Fibroblast of upper back skin (primary cell): ENCODE measurements around the gene ZNF836.
"Not testable (repeated sequence)": the region's sequence is repeated elsewhere in the genome, so short reads cannot be mapped to it uniquely, and the experiment has no call there.

Source experiments
- DNase-seq: peaks from one replicate; pipeline ENCODE4 v3.0.0-alpha.2; 2013

Gene ZNF836

DNA sequence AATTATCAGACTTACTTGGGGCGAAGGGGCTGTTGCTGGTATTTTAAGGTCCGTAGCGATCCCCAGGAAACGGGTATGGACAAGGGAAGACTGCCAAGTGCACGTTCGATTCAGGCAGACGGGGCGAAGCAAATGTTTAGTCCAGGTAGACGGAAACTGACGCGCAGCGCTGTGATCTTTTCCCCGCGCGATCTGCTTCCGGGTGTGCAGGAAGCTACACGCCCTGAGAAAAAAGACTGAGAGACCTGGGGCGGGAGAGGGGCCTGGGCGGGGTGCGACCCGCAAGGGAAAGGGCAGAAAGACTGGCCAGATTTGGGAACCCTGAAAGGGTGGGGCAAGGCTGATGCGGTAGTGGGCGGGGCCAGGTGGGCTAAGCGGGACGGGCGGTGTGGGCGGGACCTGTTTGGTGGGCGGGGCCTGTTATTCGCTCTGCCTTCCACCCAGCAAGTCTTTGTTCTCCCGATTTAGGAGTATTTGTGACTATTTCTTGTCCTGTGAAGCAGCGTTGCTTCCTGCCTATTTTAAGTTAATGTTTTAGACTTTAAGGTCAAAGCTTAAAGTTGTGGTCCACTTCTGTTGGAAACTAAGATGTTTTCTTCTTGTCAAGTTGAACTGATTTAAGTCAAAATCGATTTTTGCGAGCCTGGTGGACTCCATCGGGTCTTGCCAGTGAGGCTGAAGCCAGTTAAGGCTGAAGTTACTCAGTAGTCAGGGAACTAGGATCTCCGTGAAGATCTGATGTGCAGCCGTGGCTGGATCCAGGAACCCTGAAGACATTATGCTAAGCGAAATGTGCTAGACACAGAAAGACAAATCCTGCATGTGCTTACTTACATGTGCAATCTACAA, at the start of gene ZNF836:
Gene ZNF836, minus strand, starts transcription at position 301 of the 849 bp plus-strand sequence. CDS start 3,549 bp downstream, outside the sequence.
- DNase-seq: peak; percentile 60

DNA sequence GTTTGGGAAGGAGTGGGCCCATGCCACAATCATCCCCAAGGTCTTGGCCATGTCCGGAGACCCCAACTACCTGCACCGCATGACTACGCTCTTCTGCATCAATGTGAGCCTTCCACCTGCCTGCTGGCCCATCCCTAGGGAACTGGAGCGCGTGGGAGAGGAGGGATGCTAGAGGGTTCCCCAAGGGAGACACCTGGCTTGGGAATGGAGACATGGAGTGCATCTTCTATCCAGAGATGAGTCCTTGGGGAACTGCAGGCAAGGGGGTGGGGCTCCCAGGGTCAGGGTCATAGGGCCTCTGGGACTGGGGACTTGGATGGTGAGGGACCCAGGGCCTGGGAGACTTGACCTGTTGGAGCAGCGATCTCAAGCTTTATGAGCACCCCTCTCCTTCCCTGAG, 49.6 kb upstream of the ZNF836 start:
- DNase-seq: no peak

DNA sequence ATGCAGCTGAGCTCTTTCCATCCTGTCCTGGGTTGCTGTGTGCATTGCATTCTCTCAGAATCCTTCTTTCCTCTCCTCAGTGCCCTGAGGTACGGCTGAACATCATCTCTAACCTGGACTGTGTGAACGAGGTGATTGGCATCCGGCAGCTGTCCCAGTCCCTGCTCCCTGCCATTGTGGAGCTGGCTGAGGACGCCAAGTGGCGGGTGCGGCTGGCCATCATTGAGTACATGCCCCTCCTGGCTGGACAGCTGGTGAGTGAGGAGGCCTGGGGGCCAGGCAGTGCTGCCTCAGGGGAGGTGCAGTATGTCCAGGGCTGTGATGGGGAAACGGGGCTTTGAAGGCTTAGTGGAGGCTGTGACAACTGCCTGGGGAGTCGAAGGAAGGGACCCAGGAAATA, 48.2 kb upstream of the ZNF836 start:
- DNase-seq: no peak

DNA sequence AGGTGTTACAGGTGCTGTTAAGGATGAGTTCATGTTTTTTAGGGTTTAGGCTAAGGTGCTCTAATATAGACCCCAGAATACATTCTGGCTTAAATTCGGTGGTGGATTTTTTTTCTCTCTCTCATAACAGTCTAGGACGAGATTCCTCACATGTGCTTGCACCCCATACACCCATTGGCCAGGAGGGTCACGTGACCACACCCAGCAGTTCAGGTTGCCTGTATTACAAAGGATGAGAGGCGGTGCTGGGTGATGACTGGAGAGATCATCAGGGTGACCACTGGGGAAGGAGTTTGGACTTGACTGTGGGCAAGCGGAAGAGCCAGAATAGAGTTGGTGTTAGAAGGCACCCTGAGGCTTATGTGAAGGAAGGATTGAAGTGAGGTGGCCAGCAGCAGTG, 46.2 kb upstream of the ZNF836 start:
- no peak for DNase-seq

DNA sequence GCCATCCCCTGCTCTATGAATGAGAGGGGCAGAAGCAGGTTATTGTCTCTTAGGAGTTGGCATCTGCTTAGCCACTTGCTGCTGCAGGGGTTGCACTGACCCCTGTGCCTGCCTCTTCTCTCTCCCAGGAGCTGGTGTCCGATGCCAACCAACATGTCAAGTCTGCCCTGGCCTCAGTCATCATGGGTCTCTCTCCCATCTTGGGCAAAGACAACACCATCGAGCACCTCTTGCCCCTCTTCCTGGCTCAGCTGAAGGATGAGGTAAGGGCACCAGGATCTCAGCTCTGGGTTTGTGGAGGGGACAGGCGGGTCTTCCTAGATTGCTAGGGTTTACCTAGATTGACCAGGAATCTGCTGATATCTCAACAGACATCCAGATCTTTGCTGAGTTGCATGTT, 45.0 kb upstream of the ZNF836 start:
- DNase-seq: no peak

DNA sequence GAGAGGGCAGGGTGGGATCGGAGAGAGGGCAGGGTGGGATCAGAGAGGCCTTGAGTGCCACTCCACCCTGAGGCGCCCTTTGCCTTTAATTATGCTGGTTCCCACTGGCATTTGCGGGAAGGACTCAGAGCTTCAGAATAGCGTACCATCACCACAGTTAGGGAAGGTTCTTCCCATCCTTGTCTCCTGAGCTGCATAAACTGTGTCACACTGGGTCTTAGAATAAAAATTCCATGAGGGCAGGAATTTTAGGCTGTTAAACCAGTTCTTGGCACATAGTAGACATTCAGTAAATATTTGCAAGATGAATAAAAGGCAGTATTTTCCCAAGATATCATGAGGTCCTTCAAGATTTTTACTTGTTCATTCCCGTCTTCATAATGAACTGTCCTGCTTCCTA, 42.8 kb upstream of the ZNF836 start:
- no peak for DNase-seq

DNA sequence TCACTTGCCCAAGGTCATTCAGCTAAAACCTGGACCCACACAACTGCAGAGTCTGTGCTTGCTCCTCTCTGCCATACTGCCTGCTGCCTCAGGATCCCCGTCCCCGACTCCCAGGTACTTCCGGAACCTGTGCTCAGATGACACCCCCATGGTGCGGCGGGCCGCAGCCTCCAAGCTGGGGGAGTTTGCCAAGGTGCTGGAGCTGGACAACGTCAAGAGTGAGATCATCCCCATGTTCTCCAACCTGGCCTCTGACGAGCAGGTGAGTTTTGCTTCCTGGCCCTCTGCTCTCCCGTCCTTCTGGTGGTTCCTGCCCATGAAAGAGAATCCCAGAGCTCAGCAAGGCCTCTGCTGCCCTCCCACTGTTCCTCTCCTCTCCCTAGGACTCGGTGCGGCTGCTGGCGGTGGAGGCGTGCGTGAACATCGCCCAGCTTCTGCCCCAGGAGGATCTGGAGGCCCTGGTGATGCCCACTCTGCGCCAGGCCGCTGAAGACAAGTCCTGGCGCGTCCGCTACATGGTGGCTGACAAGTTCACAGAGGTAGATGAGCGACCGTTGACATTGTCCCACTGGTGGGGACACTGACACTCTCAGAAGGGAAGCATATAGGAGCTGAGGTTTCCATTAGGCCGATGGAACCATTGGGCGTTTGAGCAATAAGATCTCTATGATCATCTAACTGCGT, 41.3 kb upstream of the ZNF836 start:
- no peak for DNase-seq

DNA sequence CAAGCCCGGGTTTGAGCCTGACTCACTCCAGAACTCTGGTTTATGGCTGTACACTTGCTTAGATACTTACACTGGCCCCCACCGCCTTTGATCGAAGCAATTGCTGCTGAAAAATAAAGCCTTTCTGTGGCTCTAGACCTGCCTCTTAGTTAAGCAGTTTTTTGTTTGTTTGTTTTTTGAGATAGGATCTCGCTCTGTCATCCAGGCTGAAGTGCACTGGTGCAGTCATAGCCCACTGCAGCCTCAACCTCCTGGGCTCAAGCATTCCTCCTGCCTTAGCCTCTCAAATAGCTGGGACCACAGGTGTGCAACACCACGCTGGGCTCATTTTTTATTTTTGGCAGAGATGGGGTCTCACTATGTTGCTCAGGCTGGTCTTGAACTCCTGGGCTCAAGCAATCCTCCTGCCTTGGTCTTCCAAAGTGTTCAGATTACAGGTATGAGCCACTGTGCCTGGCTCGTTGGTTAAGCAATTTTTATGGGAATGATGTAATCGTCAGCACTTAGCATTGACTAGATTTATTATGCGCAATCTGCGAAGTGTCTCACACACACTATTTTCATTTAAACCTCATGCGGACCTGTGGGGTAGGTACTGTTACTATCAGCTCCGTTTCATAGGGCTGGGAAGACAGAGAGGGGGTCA, 40.6 kb upstream of the ZNF836 start:
- DNase-seq: no peak

DNA sequence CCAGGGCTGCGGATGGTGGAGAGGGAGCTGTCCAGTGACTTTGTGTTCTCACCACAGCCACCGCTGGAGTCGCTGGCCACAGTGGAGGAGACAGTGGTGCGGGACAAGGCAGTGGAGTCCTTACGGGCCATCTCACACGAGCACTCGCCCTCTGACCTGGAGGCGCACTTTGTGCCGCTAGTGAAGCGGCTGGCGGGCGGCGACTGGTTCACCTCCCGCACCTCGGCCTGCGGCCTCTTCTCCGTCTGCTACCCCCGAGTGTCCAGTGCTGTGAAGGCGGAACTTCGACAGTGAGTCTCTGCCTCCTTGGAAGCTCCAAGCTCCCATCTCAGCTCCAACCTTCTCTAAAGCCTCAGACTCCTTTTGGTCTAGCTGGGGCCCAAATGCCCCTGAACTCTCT, 39.8 kb upstream of the ZNF836 start:
- DNase-seq: no peak

DNA sequence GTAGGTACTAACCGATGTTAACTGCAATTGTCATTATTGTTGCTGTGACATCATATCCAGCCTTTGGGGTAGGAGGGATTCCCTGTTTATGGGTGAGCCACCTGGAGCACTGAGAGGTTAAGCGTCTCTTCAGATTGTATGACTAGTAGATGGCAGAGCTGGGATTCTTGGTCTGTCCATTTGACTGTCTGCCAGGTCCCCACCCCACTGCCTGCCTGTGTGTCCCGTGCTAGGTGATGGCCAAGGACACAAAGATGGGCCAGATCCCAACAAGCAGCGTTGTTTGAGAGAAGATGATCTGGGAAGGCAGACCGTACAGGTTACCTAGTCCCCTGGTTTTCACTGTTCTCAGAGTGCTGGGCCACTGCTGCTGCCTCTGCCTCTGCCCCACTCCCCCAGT, 35.1 kb upstream of the ZNF836 start:
- DNase-seq: no peak

DNA sequence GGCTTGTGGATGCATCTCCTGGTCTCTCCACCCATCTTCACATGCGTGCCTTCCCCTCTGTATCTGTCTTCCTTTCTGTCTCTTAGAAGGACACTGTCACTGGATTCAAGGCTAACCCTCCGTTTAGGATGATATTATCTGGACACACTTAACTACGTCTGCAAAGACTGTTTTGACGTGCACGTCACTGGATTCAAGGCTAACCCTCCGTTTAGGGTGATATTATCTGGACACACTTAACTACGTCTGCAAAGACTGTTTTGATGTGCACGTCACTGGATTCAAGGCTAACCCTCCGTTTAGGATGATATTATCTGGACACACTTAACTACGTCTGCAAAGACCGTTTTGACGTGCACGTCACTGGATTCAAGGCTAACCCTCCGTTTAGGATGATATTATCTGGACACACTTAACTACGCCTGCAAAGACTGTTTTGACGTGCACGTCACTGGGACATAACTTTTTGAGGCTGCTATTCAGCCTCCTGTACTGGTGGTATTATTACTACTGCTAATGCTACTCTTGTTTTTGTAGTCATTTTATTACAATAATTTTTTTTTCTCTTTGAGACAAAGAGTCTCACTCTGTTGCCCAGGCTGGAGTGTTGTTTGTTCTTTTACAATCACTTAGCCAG, 29.5 kb upstream of the ZNF836 start:
- not testable (repeated sequence) for DNase-seq

DNA sequence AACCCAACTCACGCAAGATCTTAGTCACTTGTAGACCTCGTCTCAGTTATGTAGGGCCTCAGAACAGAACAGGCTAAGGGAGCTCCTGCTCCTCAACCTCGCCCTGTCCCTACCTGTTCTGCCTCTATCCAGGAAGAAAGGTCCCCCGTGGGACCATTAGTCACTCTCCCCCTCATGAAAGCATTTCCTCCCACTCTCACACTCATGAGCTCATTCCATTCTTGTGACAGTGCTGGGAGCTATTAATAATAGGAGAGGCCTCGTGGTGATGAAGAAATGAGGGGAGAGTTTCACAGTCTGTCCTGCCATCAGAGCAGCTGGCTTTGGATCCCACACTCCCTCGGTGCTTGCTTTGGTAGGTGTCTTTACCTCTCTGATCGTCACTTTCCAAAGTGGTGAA, 28.6 kb upstream of the ZNF836 start:
- DNase-seq: peak; percentile 76

DNA sequence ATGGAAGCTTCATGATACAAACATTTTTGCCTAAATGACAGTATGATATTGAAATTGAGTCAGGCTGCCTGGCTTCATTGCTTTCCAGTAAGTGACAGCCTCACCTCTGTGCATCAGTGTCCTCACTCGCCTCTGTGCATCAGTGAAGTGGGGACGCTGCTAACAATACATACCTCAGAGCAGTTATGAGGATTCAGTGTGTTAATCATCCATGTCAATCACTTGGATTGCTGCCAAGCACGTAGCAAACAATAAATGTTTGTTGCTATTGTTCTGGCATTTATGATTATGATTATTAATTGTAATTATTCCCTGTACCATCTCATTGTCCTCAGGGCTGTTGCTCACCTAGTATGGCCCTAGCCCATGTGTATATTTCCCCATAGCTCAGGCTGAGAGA, 27.3 kb upstream of the ZNF836 start:
- no peak for DNase-seq

DNA sequence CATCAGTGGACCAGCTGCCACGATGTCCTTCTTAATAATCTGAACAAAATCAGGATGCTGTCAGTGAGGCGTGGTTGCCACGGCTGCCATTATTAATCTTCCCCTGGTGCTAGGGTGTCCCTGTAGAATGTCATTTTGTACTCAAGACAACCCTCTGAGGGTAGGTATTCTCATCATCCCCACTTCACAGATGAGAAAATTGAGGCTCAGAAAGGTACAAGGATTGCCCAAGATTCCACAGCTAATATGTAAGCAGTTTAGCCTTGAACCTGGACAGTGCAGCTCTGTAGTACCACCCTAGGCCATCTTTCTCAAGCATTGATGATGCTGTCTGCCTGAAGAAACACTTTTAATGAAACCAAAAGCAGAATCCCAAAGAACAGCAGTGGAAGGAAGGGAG, 26.5 kb upstream of the ZNF836 start:
- DNase-seq: no peak

DNA sequence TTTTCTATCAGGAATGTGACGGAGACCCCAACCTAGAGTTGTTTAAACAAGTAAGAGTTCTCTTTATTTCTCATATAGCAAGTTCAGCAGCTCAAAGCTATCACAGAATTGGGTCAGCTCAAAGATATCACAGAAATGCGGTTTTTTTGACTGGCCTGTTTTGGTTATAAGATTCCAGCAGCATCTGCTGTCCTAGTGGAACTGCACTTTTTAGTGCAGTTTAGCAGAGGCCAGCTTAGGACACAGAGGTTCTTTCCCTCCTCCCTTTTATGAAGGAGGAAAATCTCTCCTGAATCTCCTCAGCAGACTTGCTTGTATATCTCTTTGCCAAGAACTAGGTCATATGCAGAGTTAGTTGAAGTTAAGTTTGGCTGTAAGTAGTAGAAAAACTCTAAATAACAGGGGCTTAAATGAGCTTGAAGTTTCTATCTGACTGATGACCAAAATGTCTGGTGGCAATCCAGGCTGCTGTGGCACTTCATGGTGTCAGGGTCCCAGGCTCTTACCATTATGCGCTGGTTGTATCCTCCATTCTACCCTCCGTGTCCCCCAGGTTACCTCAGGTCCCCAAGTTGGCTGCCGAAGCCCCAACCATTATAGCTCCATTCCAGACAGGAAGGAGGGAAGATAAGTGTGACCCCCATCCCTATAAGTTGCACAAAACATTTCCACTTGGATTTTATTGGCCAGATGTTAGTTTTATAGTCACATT, 25.0 kb upstream of the ZNF836 start:
- no peak for DNase-seq

DNA sequence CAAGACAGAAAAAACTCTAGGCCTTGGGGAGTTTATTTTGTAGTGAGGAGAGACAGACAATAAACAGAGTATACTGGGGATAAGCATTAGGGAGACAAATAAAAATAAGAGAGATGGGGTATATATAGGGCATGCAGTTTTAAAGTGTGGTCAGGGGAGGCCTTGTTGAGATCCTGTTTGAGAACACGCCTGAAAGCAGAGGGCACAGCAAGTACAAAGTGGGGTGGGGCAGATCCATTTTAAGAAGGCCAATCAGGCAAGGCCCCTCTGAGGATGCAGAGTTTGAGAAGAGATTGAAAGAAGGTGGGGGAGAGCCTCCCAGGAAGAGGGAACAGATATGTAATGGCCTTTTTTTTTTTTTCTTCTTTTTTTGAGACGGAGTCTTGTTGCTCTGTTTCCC, 20.5 kb upstream of the ZNF836 start:
- DNase-seq: no peak

DNA sequence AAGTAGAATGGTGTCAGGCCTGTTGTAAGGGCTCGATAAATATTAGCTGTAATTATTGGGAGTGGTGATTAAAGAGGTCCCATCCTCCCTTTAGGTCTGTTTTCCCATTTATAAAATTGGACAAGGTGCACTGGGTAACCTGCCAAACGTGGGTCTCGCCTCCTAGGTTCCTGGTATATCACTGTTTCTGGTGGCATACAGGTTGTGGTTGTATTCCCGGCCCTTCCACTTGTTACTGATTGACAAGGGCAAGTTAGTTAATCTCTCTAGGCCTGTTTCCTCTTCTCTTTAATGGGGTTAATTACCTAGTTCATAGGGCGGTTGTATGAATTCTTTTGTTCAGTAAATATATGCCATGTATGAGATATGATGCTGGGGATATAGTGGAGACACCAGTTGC, 20.0 kb upstream of the ZNF836 start:
- DNase-seq: no peak

DNA sequence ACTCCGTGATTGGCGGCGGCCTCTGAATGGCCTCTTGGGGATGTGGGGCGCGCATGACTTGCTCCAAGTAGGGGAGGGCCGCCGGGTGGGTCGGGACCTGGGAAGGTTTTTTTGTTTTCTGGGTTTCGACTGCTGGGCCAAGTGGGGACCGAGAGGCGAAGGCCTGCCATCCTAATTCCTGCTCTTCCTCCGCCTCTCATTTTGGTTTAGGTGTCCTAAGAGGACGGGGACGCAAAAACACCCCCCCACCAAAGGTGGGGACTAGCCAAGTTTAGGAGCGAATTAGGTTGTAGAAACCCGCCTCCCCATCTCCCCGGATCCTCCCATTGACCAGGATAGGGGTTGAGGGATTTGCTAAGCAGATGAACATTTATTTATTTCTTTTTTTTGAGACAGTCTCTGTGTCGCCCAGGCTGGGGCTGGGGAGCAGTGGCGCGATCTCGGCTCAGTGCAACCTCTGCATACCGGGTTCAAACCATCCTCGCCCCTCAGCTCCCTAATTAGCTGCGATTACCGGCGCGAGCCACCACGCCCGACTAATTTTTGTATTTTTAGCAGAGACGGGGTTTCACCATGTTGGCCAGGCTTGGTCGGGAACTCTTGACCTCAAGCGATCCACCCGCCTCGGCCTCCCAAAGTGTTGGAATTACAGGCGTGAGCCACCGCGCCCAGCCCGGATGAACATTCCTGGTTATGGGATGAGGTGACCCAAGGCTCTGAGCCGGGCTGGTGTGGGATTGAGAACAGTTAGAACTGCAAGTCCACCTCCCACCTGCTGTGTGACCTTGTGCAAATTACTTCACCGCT, 19.3 kb upstream of the ZNF836 start:
- DNase-seq: peak; percentile 45

DNA sequence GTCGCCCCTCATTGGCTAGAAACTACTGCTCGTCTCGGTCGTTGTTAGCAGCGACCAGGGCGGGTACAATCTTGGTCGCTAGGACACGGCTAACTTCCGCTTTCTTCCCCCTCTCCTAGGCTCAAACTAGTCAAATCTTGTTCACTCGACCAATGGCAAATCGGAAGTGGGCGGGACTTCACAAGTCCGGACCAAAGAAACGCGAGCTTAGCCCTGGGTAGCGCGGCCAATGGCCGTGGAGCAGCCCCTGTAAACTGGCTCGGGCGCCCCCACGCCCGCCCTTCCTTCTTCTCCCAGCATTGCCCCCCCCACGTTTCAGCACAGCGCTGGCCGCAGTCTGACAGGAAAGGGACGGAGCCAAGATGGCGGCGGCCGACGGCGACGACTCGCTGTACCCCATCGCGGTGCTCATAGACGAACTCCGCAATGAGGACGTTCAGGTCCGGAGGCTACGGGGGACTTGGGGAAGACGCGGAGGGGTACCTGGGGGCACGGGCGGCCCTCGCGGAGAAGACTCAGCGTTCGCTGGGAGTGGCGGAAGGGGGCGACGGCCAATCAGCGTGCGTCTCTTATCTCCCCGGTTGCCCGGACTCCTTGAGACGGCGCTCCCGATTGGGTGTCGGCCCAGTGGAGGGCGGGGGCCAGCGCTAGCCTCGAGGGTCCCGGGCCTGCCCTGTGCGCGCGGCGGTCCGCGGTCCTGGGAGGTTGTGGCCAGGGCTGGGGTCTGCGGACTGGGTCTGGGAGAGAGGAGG, 18.5 kb upstream of the ZNF836 start, which contains the start of gene PPP2R1A:
Gene PPP2R1A, plus strand, starts transcription at position 318 of the 752 bp plus-strand sequence. Its CDS starts 45 bp downstream, at position 363.
- peak; percentile 100 for DNase-seq

DNA sequence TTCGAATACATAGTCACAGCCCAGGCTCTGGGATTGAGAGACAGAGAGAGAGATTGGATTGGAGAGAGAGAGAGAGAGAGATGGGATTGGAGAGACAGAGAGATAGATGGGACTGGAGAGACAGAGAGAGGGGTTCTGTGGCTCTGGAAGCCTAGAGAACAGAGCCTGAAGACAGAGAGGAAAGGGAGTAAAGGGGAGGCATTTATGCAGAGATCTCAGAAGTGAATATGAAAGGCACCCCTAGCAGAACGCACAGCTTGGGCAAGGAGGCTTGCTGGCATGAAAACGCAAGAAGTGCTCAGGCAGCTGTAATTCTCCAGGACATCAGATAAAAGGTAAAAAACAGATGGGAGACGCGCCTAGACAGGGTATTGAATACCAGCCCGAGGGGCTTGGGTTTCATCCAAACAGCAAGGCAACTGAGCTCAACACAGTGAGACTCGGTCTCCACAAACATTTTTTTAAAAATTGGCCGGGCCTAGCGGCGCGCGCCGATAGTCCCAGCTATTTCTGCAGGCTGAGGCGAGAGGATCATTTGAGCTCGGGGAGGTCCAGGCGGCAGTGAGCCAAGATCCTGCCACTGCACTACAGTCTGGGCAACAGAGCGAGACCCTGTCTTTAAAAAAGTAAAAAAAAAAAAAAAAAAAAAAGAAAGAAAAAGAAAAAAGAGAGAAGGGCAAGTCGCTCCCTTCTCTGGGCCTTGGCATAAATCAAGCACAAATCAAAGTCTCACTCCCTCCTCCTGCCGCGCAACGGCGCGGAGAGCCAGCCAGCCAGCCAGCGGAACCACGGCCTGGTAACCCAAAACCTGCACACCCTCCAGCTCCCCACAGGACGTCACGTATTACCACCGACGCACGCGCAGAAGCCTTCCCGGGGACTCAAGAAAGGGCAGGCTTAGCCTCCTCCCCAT, 17.7 kb upstream of the ZNF836 start:
- no peak for DNase-seq
